Measurements from ENCODE around the gene C2CD2. TPM values are rescaled to one million over a fixed set of nuclear protein-coding genes. Genes with fewer than 3 reads are reported as not detected.

The C2CD2 gene
- polyA plus RNA-seq, 1 donor (not counting 4 experiments of a cell fraction or from before 2014, with no cell fraction given) = 39.9 TPM

DNA sequence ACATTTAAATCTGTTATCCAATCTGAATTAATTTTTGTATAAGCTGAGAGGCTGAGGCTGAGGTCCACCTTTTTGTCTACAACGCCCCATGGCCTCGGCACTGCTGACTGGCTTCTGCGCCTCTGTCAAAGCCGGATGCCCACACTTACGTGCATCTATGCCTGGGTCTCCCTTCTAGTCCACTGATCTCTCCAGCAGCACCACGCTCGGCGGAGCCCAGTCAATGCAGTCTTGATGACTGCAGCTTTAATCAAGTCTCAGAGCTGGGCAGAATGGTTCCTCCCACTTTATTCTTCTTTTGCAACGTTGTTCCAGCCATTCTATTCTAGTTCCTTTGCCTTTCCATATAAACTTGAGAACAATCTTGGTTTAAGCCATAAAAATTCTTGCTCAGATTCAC lies 84.0 kb downstream of the C2CD2 start:
- Histone ChIP-seq H2AFZ (ENCODE audit: control insufficient read depth, low read length) (no peak overlapping the region), H4K20me1 (ENCODE audit: control insufficient read depth, extremely low read depth, insufficient read depth, low read length) (peaks cover 3% of the 10 kb centered on the region), H3K36me3 (ENCODE audit: control insufficient read depth in 2 of 2, extremely low read depth in 1 of 2, insufficient read depth in 2 of 2, low read length in 2 of 2) (peaks cover 0 to 1% of the 10 kb centered on the region in 2 experiments), H3K4me3 (ENCODE audit: control insufficient read depth in 2 of 3, extremely low read depth in 1 of 3, insufficient read depth in 2 of 3, low read depth in 1 of 3, low read length in 3 of 3) (no peak overlapping the region), H3K4me1 (ENCODE audit: control insufficient read depth, extremely low read depth, insufficient read depth, low read length) (no peaks in the 10 kb centered on the region), H3K27me3 (ENCODE audit: control insufficient read depth, extremely low read depth, insufficient read depth, low read length) (no peaks in the 10 kb centered on the region), H3K79me2 (ENCODE audit: control insufficient read depth, insufficient read depth, low read length) (peaks cover 8% of the 10 kb centered on the region), H3K4me2 (ENCODE audit: control insufficient read depth, extremely low read depth, insufficient read depth, low read depth, low read length) (no peak overlapping the region), H3K9me1 (ENCODE audit: control insufficient read depth, extremely low read depth, insufficient read depth, low read length) (no peaks in the 10 kb centered on the region), H3K9me3 (ENCODE audit: control insufficient read depth, low read depth, low read length) (no peaks in the 10 kb centered on the region), H3K9ac (ENCODE audit: control insufficient read depth, extremely low read depth, insufficient read depth, low read length) (no peak overlapping the region), H3K27ac (ENCODE audit: control insufficient read depth, insufficient read depth, low read length) (no peak overlapping the region)
- FAIRE-seq (no peak), DNase-seq (ENCODE audit: low read depth, low spot score) (no peak)
- TF ChIP-seq, protein P1, sequence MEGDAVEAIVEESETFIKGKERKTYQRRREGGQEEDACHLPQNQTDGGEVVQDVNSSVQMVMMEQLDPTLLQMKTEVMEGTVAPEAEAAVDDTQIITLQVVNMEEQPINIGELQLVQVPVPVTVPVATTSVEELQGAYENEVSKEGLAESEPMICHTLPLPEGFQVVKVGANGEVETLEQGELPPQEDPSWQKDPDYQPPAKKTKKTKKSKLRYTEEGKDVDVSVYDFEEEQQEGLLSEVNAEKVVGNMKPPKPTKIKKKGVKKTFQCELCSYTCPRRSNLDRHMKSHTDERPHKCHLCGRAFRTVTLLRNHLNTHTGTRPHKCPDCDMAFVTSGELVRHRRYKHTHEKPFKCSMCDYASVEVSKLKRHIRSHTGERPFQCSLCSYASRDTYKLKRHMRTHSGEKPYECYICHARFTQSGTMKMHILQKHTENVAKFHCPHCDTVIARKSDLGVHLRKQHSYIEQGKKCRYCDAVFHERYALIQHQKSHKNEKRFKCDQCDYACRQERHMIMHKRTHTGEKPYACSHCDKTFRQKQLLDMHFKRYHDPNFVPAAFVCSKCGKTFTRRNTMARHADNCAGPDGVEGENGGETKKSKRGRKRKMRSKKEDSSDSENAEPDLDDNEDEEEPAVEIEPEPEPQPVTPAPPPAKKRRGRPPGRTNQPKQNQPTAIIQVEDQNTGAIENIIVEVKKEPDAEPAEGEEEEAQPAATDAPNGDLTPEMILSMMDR (optimal IDR thresholded peaks at IDR 0.05 in 1 of 3, IDR thresholded peaks at IDR 0.05 in 1 of 3, conservative IDR thresholded peaks at IDR 0.05 in 1 of 3; ENCODE audit: extremely low read depth in 1 of 3, insufficient read depth in 2 of 3, low read length in 3 of 3) = no peak
- no peak for TF ChIP-seq EZH2 (IDR thresholded peaks at IDR 0.05; ENCODE audit: low read length)
- dilution Hi-C loops (cut with MboI; ENCODE audit: extremely low pct_ligation_motif_present, low sequenced_read_pairs) = no loop called here

DNA sequence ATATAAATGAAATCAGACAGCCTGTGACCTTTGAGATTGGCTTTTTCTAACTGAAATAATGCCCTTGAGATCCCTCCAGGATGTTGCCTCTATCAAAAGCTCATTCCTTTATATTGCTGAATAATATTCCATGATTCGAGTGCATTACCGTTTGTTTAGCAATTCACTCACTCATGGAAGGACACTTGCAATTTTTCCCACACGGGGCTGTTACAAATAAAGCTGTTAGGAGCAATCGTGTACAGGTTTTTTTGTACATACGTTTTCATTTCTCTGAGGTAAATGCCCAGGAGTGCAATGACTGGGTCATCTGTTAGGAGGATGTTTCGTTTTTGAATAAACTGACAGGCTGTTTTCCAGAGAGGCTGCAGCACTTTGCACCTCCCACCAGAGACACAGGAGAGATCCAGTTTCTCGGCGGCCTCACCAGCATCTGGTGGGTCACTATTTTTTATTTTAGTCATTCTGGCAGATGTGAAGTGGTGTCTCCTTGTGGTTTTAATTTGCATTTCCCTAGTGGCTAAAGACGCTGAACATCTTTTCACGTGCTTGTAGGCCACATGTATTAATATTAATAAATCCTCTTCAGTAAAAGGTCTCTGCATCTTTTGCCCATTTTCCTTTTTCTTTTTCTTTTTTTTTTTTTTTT lies 85.6 kb downstream of the C2CD2 start:
- no peak for DNase-seq (ENCODE audit: low read depth, low spot score)
- TF ChIP-seq, protein P1 (optimal IDR thresholded peaks at IDR 0.05 in 1 of 3, IDR thresholded peaks at IDR 0.05 in 1 of 3, conservative IDR thresholded peaks at IDR 0.05 in 1 of 3; ENCODE audit: extremely low read depth in 1 of 3, insufficient read depth in 2 of 3, low read length in 3 of 3) = no peak
- TF ChIP-seq EZH2 (IDR thresholded peaks at IDR 0.05; ENCODE audit: low read length) = no peak

More for the DNA sequence above, 85.6 kb downstream of the C2CD2 start:
- H3K9me3 ChIP-seq (ENCODE audit: control insufficient read depth, low read depth, low read length) = no peaks in the 10 kb centered on the region
- H3K79me2 ChIP-seq (ENCODE audit: control insufficient read depth, insufficient read depth, low read length) = peaks cover 7% of the 10 kb centered on the region
- no peak overlapping the region for H3K4me3 ChIP-seq (ENCODE audit: control insufficient read depth in 2 of 3, extremely low read depth in 1 of 3, insufficient read depth in 2 of 3, low read depth in 1 of 3, low read length in 3 of 3)
- H3K27me3 ChIP-seq (ENCODE audit: control insufficient read depth, extremely low read depth, insufficient read depth, low read length) = no peaks in the 10 kb centered on the region
- H3K4me2 ChIP-seq (ENCODE audit: control insufficient read depth, extremely low read depth, insufficient read depth, low read depth, low read length) = no peak overlapping the region
- H3K27ac ChIP-seq (ENCODE audit: control insufficient read depth, insufficient read depth, low read length) = no peak overlapping the region
- no peak overlapping the region for H3K9ac ChIP-seq (ENCODE audit: control insufficient read depth, extremely low read depth, insufficient read depth, low read length)
- no peak overlapping the region for H2AFZ ChIP-seq (ENCODE audit: control insufficient read depth, low read length)
- no peak for FAIRE-seq
- no peaks in the 10 kb centered on the region for H3K4me1 ChIP-seq (ENCODE audit: control insufficient read depth, extremely low read depth, insufficient read depth, low read length)
- dilution Hi-C loops (cut with MboI; ENCODE audit: extremely low pct_ligation_motif_present, low sequenced_read_pairs) = no loop called here
- peaks cover 3% of the 10 kb centered on the region for H4K20me1 ChIP-seq (ENCODE audit: control insufficient read depth, extremely low read depth, insufficient read depth, low read length)
- peaks cover 0 to 1% of the 10 kb centered on the region in 2 experiments for H3K36me3 ChIP-seq (ENCODE audit: control insufficient read depth in 2 of 2, extremely low read depth in 1 of 2, insufficient read depth in 2 of 2, low read length in 2 of 2)
- H3K9me1 ChIP-seq (ENCODE audit: control insufficient read depth, extremely low read depth, insufficient read depth, low read length) = no peaks in the 10 kb centered on the region
